ENCODE data around the gene INSC.

The INSC gene

GRCh38 chr11:15179167-15179566, 64.4 kb downstream of the INSC start:
- TF ChIP-seq TAF1 (IDR thresholded peaks at IDR 0.05; ENCODE audit: low read depth) = no peak
- no peak for TF ChIP-seq USF1 (IDR thresholded peaks at IDR 0.05)
- TF ChIP-seq EGR1 (IDR thresholded peaks at IDR 0.05) = no peak
- no peak for TF ChIP-seq EP300 (IDR thresholded peaks at IDR 0.05; ENCODE audit: borderline replicate concordance)
- TF ChIP-seq NFIC (IDR thresholded peaks at IDR 0.05) = no peak
- no peak for TF ChIP-seq CREB1 (IDR thresholded peaks at IDR 0.05; ENCODE audit: low read depth)
- no peak for TF ChIP-seq CEBPB (IDR thresholded peaks at IDR 0.05)
- TF ChIP-seq TEAD4 (IDR thresholded peaks at IDR 0.05) = no peak
- TF ChIP-seq RAD21 (IDR thresholded peaks at IDR 0.05; ENCODE audit: low read depth) = no peak
- TF ChIP-seq ZBTB7A (IDR thresholded peaks at IDR 0.05; ENCODE audit: low read depth) = no peak
- no peak for TF ChIP-seq YY1 (IDR thresholded peaks at IDR 0.05; ENCODE audit: low read depth)
- TF ChIP-seq TCF12 (IDR thresholded peaks at IDR 0.05; ENCODE audit: low read depth) = no peak
- TF ChIP-seq MAX (IDR thresholded peaks at IDR 0.05) = no peak
- TF ChIP-seq REST (IDR thresholded peaks at IDR 0.05; ENCODE audit: low read depth) = no peak
- TF ChIP-seq FOXM1 (IDR thresholded peaks at IDR 0.05; ENCODE audit: borderline replicate concordance, low read depth) = no peak

GRCh38 chr11:15180212-15180792, 65.6 kb downstream of the INSC start:
- TF ChIP-seq TAF1 (IDR thresholded peaks at IDR 0.05; ENCODE audit: low read depth) (no peak), TEAD4 (IDR thresholded peaks at IDR 0.05) (no peak)

- TF ChIP-seq NFIC (IDR thresholded peaks at IDR 0.05) (no peak), EP300 (IDR thresholded peaks at IDR 0.05; ENCODE audit: borderline replicate concordance) (no peak), USF1 (IDR thresholded peaks at IDR 0.05) (no peak)
Observed at GRCh38 chr11:15182372-15182771, 67.6 kb downstream of the INSC start.

- TF ChIP-seq CEBPB (IDR thresholded peaks at IDR 0.05) (no peak), CREB1 (IDR thresholded peaks at IDR 0.05; ENCODE audit: low read depth) (no peak), TEAD4 (IDR thresholded peaks at IDR 0.05) (no peak), REST (IDR thresholded peaks at IDR 0.05; ENCODE audit: low read depth) (no peak), YY1 (IDR thresholded peaks at IDR 0.05; ENCODE audit: low read depth) (no peak), EP300 (IDR thresholded peaks at IDR 0.05; ENCODE audit: borderline replicate concordance) (no peak), TAF1 (IDR thresholded peaks at IDR 0.05; ENCODE audit: low read depth) (no peak)
Observed at GRCh38 chr11:15185021-15185420, 70.3 kb downstream of the INSC start.

- no peak for TF ChIP-seq USF1 (IDR thresholded peaks at IDR 0.05)
- TF ChIP-seq REST (IDR thresholded peaks at IDR 0.05; ENCODE audit: low read depth) = no peak
- no peak for TF ChIP-seq RAD21 (IDR thresholded peaks at IDR 0.05; ENCODE audit: low read depth)
- no peak for TF ChIP-seq EGR1 (IDR thresholded peaks at IDR 0.05)
- TF ChIP-seq EP300 (IDR thresholded peaks at IDR 0.05; ENCODE audit: borderline replicate concordance) = no peak
- TF ChIP-seq ZBTB7A (IDR thresholded peaks at IDR 0.05; ENCODE audit: low read depth) = no peak
- no peak for TF ChIP-seq NFIC (IDR thresholded peaks at IDR 0.05)
- TF ChIP-seq CEBPB (IDR thresholded peaks at IDR 0.05) = no peak
- TF ChIP-seq TEAD4 (IDR thresholded peaks at IDR 0.05) = no peak
- no peak for TF ChIP-seq CREB1 (IDR thresholded peaks at IDR 0.05; ENCODE audit: low read depth)
- TF ChIP-seq TCF12 (IDR thresholded peaks at IDR 0.05; ENCODE audit: low read depth) = no peak
Observed at GRCh38 chr11:15186146-15186545, 71.4 kb downstream of the INSC start.
